BLaER1 treated with 17β-estradiol and CSF1 and Interleukin-3, amounts not matched to agents 10 nM and 100 nM (cell line): ENCODE measurements around the gene CFAP61.
"Not testable (repeated sequence)": the region's sequence is repeated elsewhere in the genome, so short reads cannot be mapped to it uniquely, and the experiment has no call there.

Experiments
- H3K27ac ChIP-seq, 11 experiments: shearing (Covaris generic); formaldehyde crosslinking; 2 replicates each; pipeline ENCODE4 v1.8.1; 2022
- H3K27me3 ChIP-seq, 11 experiments: shearing (Covaris generic); formaldehyde crosslinking; 2 replicates each; pipeline ENCODE4 v1.8.1; 2022
- H3K36me3 ChIP-seq, 11 experiments: shearing (Covaris generic); formaldehyde crosslinking; 2 replicates each; pipeline ENCODE4 v1.8.1; 2022
- H3K4me1 ChIP-seq, 10 experiments: shearing (Covaris generic); formaldehyde crosslinking; 2 replicates each; pipeline ENCODE4 v1.8.1; 2022
- H3K4me2 ChIP-seq, 11 experiments: shearing (Covaris generic); formaldehyde crosslinking; 2 replicates each; pipeline ENCODE4 v1.8.1; 2022
- H3K4me3 ChIP-seq, 10 experiments: shearing (Covaris generic); formaldehyde crosslinking; 2 replicates each; pipeline ENCODE4 v1.8.1; 2022
- H3K9ac ChIP-seq, 11 experiments: shearing (Covaris generic); formaldehyde crosslinking; 2 replicates each; pipeline ENCODE4 v1.8.1; 2022
- H3K9me3 ChIP-seq, 11 experiments: shearing (Covaris generic); formaldehyde crosslinking; replicated peaks in 1 of 11; 2 replicates each; pipeline ENCODE4 v1.8.1; 2022
- H4K20me1 ChIP-seq, 11 experiments: shearing (Covaris generic); formaldehyde crosslinking; 2 replicates each; pipeline ENCODE4 v1.8.1; 2022
- Cebpa-rat ChIP-seq, 11 experiments: shearing (Covaris generic); IDR thresholded peaks; 2 replicates each; pipeline ENCODE4 v1.8.1; 2022

Gene CFAP61, protein sequence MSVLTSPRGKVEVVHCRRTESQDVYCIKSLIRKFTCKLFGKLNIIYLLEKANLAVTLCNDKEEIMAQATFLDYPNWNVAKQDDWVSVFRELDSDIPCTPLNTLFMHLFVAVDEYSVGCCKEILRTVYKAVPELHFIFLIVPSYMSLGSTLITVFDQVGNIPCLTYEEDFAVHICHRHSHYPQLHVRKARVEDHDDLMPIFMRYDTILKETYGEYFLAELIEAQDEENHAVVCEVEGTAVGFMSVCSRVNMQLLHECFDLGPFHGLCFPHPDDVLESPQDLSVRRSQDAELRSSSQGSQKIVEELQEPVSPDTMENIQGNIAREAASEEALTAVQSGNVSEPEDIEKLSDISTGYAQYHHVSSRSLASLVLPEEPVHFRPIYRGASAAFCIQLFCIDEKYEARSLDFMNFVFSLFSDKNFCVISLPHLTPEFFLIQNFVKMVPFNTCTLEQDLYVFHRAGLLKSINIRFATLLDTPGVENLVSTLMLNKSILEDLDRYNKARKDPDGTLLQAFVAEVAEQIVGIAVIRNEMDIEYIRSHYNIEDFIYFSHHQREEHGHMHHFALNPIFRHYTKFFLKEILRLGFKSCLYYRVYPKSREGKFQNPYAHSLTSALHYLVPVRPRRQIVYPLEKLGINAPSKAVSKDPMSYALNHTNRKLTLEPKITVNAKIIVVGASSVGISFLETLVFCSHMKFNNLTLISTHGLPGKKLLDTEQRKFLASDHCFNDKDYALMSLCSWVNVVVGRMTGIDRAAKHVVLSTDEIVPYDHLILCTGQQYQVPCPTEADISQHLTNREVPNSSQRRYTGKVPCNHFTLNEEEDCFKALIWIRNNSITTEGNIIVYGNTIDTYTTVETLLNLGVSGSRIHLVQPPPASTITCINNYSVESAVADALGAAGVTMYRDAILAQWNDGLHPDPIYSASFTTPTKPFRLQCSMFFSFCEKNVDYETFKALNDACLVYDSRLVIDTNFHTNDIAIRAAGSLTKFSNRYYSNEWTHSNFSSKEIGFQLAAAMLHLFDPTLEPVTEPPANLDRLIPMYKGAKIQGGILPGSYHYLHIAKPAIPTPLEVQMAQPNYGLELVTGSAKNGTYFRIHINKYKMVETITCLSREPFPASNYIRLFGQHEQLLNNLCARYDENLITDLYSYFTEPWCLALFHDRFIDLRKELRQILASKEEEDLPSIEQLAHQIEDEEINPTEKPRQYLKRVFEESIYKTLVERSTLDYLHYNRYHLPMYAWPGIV

GRCh38 chr20:20052074-20052970 is at the start of gene CFAP61, which contains the start of gene CRNKL1:
CFAP61 (plus strand) TSS chr20:20052532; CDS start chr20:20056654, 4,122 bp downstream.
CRNKL1 (minus strand) TSS chr20:20052466; CDS start chr20:20052342, 124 bp downstream.
- TF ChIP-seq Cebpa-rat (IDR thresholded peaks at IDR 0.05), result no peak
- H3K27ac ChIP-seq, result peak within 1 kb of the TSS; percentile 79 to 91 (median 86)
- peak within 1 kb of the TSS; percentile 86 to 98 (median 93) for H3K4me3 ChIP-seq
- peak within 1 kb of the TSS; percentile 80 to 98 (median 90) for H3K4me2 ChIP-seq
- H3K4me1 ChIP-seq, result peaks cover 21 to 35% (median 31%) of the 10 kb centered on the region in 10 experiments
- H3K9me3 ChIP-seq, result no peaks in the 10 kb centered on the region
- no peaks in the 10 kb centered on the region for H3K27me3 ChIP-seq
- H3K36me3 ChIP-seq, result peaks cover 32 to 37% (median 35%) of the 10 kb centered on the region in 11 experiments
- peak within 1 kb of the TSS; percentile 86 to 92 (median 90) for H3K9ac ChIP-seq
- peaks cover 0 to 21% (median 3%) of the 10 kb centered on the region in 11 experiments; a peak in 5 of 22 replicates for H4K20me1 ChIP-seq

DNA sequence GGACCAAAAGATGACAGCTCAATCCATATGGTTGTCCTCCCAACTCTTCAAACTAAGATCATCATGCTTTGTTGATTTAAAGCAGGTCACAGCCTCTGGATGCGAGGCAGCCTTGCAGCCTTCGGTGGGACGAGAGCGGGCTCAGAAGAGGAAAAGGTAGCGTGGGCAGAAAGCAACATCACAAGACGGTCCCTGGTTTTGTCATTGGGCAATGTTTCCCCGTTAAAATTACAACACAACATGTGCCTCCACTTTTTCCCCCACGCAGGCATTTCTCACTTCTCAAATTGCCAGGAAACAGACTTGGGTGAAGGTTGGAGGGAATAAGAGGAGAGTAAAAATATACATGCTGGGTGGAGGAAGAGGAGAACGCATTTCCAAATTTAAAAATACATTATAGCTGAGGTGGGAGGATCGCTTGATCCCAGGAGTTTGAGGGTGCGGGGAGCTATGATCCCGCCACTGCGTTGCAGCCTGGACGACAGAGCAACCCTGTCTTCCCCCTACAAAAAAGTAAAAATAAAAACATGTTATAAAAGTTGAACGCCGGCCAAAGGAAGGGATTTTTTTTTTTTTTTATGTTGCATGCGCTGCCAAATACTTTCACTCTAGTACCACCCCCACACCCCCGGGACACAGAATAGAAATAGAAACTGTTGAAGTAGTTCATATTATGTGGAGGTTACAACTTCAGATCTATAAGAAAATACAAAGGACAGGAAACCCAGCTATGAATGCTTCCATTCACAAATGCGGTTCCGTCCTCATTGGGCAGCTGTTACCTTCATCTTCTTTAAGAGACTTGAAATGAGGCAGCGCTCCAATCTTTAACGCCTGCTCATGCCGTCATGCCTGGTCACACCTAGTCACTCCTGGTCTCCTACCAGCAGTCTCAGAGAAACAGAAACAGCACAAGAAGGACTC is 49.0 kb upstream of the CFAP61 start:
- peak; percentile 85 to 99 (median 93) for TF ChIP-seq Cebpa-rat (IDR thresholded peaks at IDR 0.05)
- H3K9me3 ChIP-seq, result no peaks in the 10 kb centered on the region
- peak overlapping the region; percentile 78 to 97 (median 91) for H3K4me2 ChIP-seq
- peaks cover 70 to 98% (median 90%) of the 10 kb centered on the region in 10 experiments for H3K4me1 ChIP-seq
- peaks cover 7 to 52% (median 43%) of the 10 kb centered on the region in 11 experiments; a peak in 21 of 22 replicates for H3K36me3 ChIP-seq
- peak overlapping the region; percentile 88 to 97 (median 94) for H3K27ac ChIP-seq
- H4K20me1 ChIP-seq, result no peaks in the 10 kb centered on the region
- peak overlapping the region; percentile 71 to 93 (median 82) for H3K9ac ChIP-seq
- no peaks in the 10 kb centered on the region for H3K27me3 ChIP-seq
- H3K4me3 ChIP-seq, result peak overlapping the region; percentile 5 to 49 (median 35); a peak in 13 of 20 replicates

DNA sequence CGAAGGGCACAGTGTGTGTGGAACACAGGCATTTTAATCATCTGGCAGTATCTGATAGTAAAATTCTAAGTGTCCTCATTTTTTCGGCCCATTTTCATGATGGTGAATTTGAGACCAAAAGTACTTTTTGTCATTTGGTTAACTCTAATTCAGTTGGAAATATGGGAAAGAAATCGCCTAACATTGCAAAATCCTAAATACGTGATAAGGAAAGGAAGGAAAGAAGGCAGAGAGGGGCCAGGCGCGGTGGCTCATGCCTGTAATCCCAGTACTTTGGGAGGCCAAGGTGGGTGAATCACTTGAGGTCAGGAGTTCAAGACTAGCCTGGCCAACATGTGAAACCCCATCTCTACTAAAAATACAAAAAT is 48.4 kb upstream of the CFAP61 start:
- peak overlapping the region; percentile 5 to 49 (median 35); a peak in 13 of 20 replicates for H3K4me3 ChIP-seq
- peaks cover 7 to 45% (median 37%) of the 10 kb centered on the region in 11 experiments; a peak in 21 of 22 replicates for H3K36me3 ChIP-seq
- H3K9ac ChIP-seq, result peak overlapping the region; percentile 71 to 93 (median 82)
- not testable (repeated sequence) for H4K20me1 ChIP-seq, H3K27me3 ChIP-seq, H3K9me3 ChIP-seq
- H3K27ac ChIP-seq, result peak overlapping the region; percentile 88 to 97 (median 94)
- peaks cover 70 to 98% (median 90%) of the 10 kb centered on the region in 10 experiments for H3K4me1 ChIP-seq
- H3K4me2 ChIP-seq, result peak overlapping the region; percentile 78 to 97 (median 91)

DNA sequence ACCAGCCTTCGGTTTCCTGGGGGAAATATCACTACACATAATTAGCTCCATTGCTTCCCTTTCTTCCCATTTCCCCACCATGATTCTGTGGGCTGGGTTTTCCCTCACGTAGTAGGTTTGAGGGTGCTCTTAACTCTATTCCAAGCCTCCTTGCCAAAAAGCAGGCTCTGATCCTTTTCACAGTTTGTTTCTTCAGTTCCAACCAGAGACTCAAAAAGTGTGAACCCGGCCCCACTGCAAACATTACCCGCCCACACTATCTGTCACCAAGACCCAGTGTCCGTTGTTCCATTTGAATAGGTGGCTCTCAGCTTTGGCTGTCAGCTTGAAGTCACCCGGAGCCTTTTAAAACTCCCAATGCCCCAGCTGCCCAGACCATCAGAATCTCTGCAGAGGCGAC is 47.0 kb upstream of the CFAP61 start:
- Histone ChIP-seq H3K4me1 (peaks cover 70 to 98% (median 90%) of the 10 kb centered on the region in 10 experiments), H3K4me3 (no peak overlapping the region; a peak in 1 of 20 replicates), H3K27me3 (no peaks in the 10 kb centered on the region), H4K20me1 (no peaks in the 10 kb centered on the region), H3K9ac (peak overlapping the region in 9 of 11 experiments; percentile 1 to 93 (median 82); a peak in 9 of 22 replicates), H3K36me3 (peaks cover 7 to 31% (median 24%) of the 10 kb centered on the region in 11 experiments; a peak in 21 of 22 replicates), H3K27ac (peak overlapping the region; percentile 88 to 97 (median 94); a peak in 21 of 22 replicates), H3K4me2 (peak overlapping the region; percentile 78 to 97 (median 91)), H3K9me3 (no peaks in the 10 kb centered on the region)
- no peak for TF ChIP-seq Cebpa-rat (IDR thresholded peaks at IDR 0.05)

DNA sequence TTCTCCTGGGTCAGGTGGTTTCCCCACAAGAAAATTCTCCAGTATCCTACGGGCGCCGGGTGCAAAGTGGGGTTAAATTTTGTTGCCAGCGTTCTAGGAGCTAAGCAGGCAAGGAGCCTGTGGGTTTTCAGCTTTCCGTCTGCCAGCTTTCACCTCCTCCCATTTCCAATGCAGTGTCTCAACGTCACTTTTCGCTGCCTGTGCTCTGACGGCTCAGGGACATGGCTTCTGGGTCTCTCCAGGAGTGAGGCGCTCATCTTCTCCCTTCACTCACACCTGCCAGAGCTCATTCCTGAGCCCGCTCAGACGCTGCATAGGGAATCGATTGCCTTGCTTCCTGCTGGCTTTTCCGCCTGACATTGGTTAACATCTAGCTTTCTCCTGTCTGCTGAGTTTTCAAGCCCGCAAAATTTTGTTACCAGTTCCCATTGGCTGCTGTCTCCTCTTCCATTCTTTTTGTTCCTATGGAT is 42.5 kb upstream of the CFAP61 start:
- Histone ChIP-seq H3K36me3 (peaks cover 0 to 4% (median 0%) of the 10 kb centered on the region in 11 experiments; a peak in 3 of 22 replicates), H3K27me3 (no peaks in the 10 kb centered on the region), H4K20me1 (no peaks in the 10 kb centered on the region), H3K9me3 (no peaks in the 10 kb centered on the region), H3K27ac (peak overlapping the region; percentile 44 to 86 (median 75)), H3K4me1 (peaks cover 53 to 97% (median 76%) of the 10 kb centered on the region in 10 experiments), H3K9ac (peak overlapping the region; percentile 27 to 75 (median 60); a peak in 20 of 22 replicates), H3K4me2 (peak overlapping the region; percentile 63 to 91 (median 85)), H3K4me3 (peak overlapping the region in 2 of 10 experiments; percentile 1 to 20; a peak in 3 of 20 replicates)
- no peak for TF ChIP-seq Cebpa-rat (IDR thresholded peaks at IDR 0.05)

- H3K9me3 ChIP-seq, result no peaks in the 10 kb centered on the region
- no peaks in the 10 kb centered on the region for H3K27me3 ChIP-seq
- H3K4me2 ChIP-seq, result peak overlapping the region; percentile 63 to 91 (median 83)
- H3K27ac ChIP-seq, result peak overlapping the region; percentile 44 to 86 (median 75)
- no peaks in the 10 kb centered on the region for H4K20me1 ChIP-seq
- peaks cover 47 to 96% (median 72%) of the 10 kb centered on the region in 10 experiments for H3K4me1 ChIP-seq
- no peaks in the 10 kb centered on the region for H3K36me3 ChIP-seq
- H3K9ac ChIP-seq, result peak overlapping the region; percentile 11 to 75 (median 59); a peak in 21 of 22 replicates
- no peak for TF ChIP-seq Cebpa-rat (IDR thresholded peaks at IDR 0.05)
- H3K4me3 ChIP-seq, result peak overlapping the region in 4 of 10 experiments; percentile 20 to 38 (median 30); a peak in 7 of 20 replicates
These were observed 41.5 kb upstream of the CFAP61 start for GRCh38 chr20:20010639-20011500.
